HG03064 (cell line): Measurements from ENCODE around the gene SEMA6C.
A peak's percentile ranks its signal among the peaks of the same experiment; 100 is the strongest.
"Not testable (repeated sequence)": the region's sequence is repeated elsewhere in the genome, so short reads cannot be mapped to it uniquely, and the experiment has no call there.

Source experiments
- ATAC-seq: cut with Tn5 transposase; IDR thresholded peaks from one replicate; pipeline ENCODE4 v1.9.1; 2021; ENCODE audit warnings: low read depth; ENCODE audit not compliant: unreplicated experiment

Gene SEMA6C

GRCh38 chr1:151132335-151133017 is 14.0 kb downstream of the SEMA6C start:
- ATAC-seq, result no peak

DNA sequence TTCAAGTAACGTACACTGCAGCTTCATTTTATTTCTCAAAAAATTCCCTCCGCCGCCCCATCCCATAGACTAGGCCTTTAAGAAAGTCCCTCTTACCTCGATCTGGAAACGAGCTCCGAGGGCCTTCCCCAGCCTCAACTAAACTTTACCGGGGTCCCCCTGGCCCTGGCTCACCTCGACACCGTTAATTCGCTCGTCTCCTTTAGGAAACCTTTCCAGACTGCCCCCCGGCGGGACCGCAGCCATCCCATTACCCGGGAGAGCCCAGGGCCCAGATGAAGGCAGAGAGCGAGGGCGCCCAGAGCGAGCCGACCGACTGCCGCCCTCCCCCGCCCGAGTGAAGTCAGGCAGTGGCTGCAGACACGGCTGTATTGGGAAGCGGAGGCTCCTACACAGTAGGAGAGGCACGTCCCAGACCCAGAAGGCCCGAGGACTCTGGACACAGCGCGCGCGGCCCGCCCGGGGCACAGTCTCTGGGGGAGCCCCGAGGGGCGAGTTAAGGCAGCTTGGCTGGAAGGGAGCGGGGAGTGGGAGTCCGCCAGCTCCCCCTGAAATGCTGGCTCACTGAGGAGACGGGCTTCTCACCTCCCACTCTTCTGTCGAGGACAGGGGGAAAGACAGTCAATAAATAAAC is 14.6 kb downstream of the SEMA6C start:
- ATAC-seq, result no peak

DNA sequence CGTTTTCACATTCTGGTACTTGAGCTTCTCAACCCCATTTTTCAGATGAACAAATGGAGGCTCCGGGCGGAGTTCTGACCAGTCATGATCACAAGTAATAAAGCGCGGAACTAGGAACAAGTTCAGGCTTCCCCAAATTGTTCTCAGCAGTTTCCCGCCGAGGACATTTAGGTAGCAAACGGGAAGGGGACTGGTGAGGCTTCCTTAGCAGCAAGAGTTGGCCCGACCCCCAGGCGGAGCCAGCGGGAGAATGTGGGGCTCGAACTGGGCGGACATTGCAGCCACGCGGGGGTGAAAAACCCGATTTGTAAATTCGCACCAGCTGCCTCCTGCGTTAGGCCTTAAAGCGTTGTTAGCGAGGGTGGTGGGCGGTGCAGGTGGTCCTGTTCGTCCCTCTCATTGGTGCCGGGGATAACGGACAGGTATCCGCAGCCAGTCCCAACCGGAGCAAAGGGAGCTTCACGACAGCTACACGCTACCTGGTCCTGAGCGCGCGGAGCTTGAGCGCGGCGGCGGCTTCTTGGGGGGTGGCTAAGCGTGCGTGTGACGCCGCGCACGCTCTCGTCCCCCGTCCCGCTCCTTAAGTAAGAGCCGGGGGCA is 15.3 kb downstream of the SEMA6C start:
- peak; percentile 80 for ATAC-seq

- no peak for ATAC-seq
Measured at GRCh38 chr1:151128800-151129199, 17.6 kb downstream of the SEMA6C start.

DNA sequence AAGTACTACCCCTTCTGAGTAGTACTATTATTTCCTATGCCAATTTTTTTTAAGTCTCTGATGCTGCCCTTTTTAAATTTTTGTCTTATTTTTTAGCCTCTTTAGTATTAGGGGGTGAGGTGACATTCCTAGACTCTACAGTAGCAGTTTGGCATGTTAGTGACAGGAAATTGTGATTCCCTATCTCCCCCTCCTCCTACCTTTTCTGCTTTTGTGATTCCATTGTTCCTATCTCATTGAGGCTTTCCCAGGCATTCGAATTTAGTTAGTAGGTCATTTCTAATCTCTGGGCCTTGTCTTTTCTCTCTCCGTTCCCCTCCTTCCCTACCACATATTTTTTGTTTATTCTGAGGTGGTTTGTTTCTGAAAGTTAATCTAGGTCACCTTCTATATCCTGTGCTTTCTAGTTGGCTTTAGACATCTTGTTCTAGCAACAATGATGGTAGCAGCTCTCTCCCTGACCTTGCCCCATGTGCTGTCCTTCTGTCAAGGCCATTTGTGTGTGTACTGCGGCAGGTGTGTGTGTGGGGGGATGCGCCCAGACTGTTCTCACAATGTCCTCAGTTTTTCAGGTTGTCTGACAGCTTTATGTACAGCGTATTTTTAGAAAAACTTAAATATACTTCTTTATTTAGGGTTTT is 21.5 kb downstream of the SEMA6C start:
- ATAC-seq, result no peak

GRCh38 chr1:151113877-151114276 is 32.6 kb downstream of the SEMA6C start:
- no peak for ATAC-seq

GRCh38 chr1:151108331-151108730 is 38.1 kb downstream of the SEMA6C start:
- no peak for ATAC-seq

DNA sequence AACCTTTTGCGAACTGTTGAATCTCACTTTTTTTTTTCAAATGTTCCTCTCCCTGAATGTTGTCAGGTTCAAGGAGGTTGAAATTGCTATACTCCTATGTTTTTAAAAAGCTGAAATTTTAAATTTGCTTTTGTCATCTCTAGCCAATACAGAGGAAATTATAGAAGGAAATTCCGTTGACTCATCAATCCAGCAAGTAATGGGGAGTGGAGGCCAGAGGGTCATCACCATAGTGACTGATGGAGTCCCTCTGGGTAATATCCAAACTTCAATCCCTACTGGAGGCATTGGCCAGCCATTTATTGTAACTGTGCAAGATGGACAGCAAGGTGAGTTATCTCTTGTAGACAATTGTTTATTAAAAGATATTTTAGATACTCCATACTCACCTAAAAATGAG is 39.5 kb downstream of the SEMA6C start:
- ATAC-seq, result no peak

GRCh38 chr1:151104630-151105029 is 41.8 kb downstream of the SEMA6C start:
- ATAC-seq, result no peak

DNA sequence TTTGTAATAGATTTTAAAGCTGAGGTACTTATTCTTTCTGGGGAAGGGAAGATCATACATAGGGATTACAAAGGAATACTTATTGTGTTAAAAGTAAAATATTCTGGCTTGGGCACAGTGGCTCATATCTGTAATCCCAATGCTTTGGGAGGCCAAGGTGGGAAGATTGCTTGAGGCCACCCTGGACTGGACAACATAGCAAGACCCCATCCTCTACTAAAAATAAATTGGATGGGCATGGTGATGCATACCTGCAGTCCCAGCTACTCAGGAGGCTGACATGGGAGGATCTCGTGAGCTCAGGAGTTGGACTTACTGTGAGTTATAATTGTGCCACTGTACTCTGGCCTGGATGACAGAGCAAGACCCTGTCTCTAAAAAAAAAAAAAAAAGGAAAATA is 48.3 kb downstream of the SEMA6C start:
- ATAC-seq, result no peak

DNA sequence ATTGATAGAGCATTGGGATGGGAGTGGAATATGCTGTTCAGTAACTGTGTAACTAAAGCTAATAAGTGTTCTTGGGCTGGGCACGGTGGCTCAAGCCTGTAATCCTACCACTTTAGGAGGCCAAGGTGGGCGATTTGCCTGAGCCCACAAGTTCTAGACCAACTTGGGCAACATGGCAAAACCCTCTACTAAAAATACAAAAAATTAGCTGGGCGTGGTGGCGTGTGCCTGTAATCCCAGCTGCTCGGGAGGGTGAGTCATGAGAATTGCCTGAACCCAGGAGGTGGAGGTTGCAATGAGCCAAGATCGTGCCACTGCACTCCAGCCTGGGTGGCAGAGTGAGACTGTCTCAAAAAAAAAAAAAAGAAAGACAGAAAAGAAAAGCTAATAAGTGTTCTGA is 49.0 kb downstream of the SEMA6C start:
- not testable (repeated sequence) for ATAC-seq

DNA sequence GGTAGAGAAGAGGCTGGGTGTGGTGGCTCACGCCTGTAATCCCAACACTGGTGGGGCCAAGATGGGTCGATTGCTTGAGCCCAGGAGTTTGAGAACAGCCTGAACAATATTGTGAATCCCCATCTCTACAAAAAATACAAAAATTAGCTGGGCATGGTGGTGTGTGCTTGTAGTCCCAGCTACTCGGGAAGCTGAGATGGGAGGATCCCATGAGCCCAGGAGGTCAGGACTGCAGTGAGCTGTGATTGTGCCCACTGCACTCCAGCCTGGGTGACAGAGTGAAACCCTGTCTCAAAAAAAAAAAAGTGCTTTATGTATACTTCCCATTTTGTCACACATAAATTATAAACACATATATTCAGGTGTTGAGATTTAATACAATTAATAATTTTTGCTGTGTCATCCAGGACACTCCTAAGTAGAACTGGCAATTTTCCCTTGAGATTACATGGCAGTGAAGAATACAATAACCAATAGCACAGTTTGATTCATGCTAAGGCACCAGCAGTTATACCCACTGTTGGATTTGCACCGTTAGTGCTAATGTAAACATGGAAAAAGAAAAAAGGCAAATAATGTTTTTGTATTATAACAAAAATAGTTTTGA is 60.4 kb downstream of the SEMA6C start:
- ATAC-seq, result no peak
